CD4-positive, alpha-beta T cell treated with Interferon gamma for 1 hour (primary cell): Measurements from ENCODE around the gene GNA12.
"Not testable (repeated sequence)": the region's sequence is repeated elsewhere in the genome, so short reads cannot be mapped to it uniquely, and the experiment has no call there.

Source experiments
- DNase-seq: peaks from one replicate; pipeline ENCODE4 v3.0.0-alpha.2; 2020

The GNA12 gene

DNA sequence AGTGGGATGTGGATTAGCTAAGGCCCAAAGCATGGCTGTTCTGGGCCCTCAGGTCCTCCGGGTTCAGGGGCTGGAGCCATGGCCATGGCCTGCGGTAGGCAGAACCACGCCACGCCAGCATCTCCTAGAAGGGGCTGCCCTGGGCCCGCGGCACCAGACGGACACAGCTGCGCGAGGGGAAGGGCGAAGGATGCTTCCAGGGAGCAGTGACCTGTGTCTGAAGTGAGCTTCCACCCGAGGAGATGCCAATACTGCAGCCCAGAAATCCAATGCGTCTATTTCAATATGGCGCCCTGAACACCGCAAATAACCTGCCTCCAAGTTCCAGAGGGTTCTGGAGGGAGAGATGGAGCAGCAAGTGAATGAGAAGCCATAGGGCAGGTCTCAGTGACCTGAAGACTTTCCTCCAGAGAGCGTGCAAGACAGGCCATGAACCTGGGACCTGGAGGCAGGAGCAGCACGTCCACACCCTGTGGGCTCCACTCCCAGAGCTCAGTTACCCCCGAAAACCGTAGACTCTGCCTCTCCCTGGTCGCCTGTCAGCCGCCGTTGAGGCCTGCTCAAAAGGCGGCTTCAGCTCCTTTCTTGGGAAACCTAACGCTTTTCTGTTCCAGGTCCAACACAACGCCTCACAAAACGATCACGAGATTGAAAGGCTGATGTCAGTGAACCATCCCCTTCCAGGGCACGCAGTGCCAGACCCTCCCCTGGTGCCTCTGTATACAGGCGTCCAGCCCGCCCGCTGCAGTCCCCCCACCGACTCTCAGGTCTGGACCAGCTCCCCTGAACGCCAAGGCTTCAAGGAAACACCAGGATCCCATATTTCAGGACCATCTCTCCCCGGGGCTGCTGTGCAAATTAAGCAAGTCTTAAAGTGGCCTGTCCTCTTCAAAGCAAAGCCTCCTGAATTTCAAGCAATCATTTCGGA lies 118.7 kb downstream of the GNA12 start:
- no peak for DNase-seq

- DNase-seq, result no peak
These were observed 119.5 kb downstream of the GNA12 start for GRCh38 chr7:2724453-2725177.

- not testable (repeated sequence) for DNase-seq
These were observed 120.1 kb downstream of the GNA12 start for GRCh38 chr7:2724036-2724435.

DNA sequence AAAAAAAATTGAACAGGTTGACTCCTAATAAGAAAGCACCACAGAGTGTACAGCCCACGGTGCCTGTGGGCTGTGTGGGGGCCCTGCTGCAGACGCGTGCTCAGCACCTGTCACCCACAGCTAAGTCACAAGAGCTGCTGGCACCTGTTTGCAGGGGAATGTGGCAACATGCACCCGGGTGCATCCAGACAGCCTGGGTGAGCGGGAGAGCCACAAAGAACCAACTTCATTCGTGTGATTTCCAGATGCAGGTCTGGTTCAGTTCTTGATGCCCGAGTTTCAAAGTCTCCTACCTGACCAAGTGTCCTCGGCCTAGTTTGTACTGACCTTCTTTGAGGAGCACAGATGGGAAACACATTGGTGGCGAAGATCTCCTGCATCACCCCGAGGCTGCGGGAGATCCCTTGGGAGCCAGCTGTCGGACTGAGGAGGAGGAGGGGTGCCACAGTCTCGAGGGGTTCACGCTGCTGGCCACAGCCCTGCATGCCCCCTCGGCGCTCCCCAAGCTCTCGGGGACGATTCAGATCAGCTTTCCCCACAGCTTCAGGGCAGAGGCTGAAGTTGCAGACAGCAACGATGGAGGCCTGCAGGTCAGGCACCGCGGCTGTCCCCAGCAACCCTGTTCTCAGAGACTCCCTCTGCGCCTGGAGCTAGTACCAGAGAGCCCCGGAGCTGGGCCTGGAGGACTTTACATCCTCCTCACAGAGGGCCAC lies 120.8 kb downstream of the GNA12 start:
- no peak for DNase-seq

DNA sequence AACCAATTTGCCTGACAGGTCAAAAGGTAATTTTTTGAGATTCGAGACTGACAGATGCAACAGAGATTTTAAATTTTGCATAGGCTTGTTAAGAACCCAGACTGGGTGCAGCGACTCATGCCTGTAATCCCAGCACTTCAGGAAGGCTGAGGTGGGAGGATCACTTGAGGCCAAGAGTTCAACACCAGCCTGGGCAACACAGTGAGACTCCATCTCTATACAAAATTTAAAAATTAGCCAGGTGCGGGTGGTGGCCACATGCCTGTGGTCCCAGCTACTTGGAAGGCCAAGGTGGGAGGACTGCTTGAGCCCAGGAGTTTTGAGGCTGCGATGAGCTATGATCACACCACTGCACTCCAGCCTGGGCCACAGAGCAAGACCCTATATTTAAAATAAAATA lies 121.5 kb downstream of the GNA12 start:
- no peak for DNase-seq

GRCh38 chr7:2721842-2722241 lies 122.3 kb downstream of the GNA12 start:
- DNase-seq, result no peak

DNA sequence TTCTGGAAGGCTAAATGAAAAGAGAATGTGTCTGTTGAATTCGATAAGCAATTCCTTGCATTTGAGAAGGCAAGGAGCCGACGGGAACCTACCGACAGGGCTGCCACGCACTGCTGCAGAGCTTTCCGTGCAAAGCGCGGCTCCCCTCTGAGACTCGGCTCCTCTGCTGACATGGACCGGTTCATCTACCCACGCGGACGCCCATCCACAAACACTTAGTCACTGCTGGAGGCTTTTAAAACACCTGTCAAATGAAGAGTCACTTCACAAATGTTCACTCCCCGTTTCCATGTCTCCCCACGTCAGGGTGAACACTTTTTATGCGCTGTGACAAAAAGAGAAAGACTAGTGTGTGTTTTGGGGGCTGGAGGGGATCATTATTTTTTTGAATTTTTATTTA lies 124.1 kb downstream of the GNA12 start:
- DNase-seq, result no peak

DNA sequence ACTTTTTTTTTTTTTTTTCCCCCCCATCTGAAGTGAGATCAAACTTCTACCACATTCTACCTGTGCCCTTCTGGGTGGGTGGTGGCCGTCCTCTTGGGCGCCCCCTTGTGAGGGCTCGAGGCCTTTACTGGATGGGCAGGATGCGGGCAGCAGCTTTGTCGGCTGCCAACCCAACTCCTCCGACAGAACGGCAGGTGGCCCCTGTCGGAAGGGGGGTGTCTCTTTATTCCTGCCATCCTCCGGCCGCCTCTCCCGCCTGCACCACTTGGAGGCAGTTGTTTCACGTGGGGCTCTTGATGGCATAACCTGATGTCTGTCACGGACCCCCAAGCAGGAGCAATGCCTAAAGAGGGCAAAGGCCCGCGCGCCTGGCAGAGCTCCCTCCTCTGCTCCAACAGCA lies 125.1 kb downstream of the GNA12 start:
- DNase-seq, result peak; percentile 58

DNA sequence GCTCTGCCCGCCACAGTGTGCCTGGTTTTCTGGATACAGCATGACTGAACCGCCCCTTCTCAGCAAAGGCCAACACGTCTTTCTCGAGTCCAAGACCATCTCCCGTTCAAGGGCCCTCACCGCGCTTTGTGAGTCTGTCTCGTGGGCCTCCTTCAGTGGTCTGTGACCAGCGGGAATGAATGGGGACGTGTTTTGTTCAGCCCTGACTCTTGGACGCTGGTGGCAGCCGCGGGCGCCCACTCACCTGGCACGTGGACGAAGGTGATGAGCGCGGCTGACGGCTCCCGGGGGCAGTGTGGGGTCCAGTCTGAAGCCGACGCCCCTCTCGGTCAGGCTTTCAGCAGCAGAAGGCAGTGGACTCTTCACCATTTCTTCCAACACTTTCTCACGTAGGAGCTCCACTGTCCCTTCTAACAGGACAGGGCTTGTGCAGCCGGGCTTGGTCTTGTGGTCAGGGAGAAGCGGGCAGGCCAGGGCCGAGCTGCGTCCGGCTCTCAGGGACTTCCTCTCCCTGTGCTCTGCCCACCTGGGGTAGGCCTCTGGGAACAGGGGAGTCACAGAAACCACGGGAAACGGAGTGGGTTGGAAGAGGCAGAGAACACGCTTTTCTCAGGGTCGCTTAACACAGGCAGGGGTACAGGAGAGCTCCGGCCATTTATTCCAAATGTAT lies 125.7 kb downstream of the GNA12 start:
- DNase-seq, result no peak

DNA sequence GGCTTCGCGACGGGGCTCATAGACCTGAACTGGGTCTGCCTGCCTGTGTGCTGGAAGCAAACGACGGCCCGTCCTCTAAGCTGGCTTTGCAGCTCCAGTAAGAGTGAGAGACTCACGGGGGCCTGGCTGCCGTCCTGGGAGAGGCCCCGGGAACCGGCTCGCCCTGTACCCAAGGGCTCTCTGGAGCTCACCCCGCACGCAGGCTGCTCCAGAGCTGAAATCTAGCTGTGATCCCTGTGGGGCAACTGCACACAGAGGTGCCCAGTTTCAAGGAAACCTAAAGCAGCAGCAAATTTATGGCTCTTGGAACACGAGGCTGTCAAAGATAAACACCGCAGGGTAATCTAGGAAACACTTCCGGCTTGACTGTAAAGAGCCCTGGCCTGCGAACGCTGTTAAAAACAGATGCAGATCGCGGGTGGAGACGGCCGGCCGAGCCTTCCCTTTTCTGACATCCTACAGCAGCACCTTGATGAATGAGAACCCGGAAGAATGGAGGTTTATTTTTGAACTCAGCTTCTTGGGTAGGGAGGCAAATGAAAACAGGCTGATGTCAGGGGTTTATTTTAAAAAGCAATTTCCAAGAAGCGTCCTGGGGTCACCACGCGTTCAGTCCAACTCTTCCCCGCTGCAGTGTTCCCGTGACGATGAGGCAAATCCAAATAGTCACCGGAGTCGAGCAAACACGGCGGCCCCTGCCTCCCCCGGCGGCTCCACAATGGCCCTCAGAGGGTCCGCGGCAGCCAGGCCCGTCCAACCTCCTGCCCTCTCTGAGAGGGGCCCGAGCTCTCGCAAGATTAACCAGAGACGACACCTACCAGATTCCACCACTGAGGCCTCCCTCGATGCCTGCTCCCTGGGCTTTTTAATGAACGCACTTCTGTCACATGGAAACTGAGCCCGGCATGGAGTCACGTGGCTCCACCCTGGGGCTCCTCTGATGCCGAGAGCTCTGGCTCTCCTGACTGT lies 126.5 kb downstream of the GNA12 start:
- DNase-seq, result peak; percentile 28

DNA sequence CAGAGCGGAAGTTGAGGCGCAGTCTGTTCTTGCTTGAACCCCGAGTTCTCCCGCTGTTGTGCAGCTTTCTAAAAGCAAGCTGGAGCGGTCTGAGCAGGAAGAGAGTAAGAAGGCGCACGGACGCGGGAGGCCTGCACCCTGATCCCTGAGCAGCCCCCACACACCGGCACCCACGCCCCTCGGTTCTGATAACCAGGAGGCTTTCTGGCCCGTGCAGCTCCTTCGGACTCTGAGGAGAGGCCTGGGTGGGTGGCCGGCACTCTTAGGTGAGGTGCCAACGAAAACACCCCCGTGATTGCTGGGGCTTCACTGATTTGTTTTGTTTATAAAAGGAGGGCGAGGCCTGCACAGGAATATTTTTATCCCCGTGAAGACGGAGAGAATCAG lies 127.2 kb downstream of the GNA12 start:
- DNase-seq, result no peak

DNA sequence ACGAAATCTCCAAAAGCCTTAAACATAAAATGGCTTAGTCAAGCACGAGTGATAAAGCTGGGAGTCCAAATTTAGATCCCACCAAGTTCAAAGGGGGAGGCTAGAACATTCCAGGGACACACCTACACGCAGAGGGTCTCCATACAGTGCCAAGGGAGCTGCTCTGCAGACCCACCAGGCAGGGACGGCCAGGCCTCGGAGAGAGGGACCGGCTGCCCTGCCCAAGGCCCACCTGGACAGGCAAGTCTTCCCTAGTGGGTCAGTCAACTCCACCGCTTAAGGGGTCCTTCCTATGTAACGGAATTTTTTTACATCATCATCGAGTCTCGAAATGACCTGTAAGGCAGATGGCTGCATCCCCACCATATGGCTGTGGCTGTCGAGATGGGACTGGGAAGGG lies 127.6 kb downstream of the GNA12 start:
- DNase-seq, result no peak

GRCh38 chr7:2715341-2716231 lies 128.5 kb downstream of the GNA12 start:
- DNase-seq, result peak; percentile 39

GRCh38 chr7:2714636-2715035 lies 129.5 kb downstream of the GNA12 start:
- no peak for DNase-seq

DNA sequence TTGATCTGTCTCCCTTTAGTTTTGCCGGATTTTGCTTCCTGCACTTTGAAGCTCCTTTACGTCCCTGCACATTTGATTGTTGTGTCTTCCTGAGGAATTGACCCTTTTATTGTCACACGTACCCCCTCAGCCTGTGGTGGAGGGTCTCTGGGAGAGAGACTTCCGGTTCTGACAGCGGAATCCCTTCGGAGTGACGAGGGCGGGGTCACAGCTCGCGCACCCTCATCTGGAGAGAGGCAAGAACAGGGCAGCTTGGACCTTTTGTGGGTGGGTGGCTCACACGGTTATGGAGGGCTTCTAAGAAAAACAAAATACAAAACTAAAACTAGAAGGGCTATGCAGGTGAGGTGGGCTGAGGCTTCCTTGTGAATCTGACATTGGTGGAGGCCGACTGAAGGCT lies 130.1 kb downstream of the GNA12 start:
- no peak for DNase-seq

DNA sequence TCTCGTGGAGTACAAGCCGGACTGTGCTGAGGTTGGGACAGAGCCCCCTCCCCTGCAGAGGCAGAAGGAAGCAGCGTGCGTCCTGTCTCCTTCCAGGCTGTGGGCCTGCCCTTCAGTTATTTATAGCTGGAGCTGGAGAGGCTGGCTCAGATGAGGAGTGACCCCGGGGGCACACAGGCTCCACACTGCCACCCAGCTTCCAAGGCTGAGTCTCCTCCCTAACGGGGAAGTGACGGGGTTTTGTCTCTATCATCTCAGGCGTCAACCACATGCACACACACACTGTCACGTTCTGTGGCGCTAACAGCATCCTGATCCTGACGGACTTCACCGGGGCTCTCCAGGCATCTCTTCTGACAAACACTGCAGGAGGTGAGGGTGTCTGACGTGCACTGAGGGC lies 130.7 kb downstream of the GNA12 start:
- no peak for DNase-seq

DNA sequence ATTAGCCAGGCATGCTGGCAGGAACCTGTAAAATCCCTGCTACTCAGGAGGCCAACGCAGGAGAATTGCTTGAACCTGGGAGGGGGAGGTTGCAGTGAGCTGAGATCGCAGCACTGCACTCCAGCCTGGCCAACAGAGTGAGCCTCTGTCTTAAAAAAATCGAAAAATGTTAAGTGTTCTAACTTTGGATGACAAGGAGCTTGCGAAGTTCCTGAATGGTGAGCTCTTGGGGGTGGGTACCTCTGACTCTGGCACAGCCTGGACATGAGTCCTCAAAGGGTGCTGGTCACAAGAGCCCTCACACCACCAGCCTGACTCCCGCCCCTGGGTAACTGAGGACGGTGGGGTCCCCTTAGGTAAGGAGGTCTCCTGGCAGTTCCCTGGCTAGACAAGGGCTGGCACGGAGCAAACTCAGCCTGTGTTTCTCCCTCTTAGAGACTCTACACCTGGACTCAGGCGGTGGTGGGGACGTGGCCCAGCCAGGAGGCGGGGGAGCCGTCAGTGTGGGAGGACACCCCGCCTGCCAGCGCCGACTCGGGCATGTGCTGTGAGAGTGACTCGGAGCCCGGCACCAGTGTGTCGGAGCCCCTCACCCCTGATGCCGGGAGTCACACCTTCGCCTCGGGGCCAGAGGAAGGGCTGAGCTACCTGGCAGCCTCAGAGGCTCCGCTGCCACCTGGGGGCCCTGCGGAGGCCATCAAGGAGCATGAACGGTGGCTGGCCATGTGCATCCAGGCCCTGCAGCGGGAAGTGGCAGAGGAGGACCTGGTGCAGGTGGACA lies 132.0 kb downstream of the GNA12 start:
- no peak for DNase-seq

- DNase-seq, result peak; percentile 41
These were observed 133.1 kb downstream of the GNA12 start for GRCh38 chr7:2710901-2711551.

DNA sequence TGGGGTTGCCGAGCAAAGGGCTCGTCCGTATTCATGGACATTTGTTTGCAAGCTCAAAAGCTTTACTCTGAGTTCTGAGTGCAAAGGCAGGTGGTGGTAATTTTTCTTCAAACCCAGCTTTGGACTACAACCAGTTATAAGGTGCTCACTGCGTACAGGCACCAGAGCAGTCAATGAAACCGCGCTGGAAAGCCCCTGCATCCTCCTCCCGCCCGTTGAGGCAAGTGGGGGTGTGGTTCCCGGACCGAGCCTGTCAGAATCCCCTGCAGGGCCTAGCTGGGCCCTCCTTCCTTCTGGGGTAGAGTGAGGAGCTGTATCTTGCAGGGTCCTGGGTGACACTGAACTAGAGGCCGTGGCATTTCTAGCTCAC lies 133.8 kb downstream of the GNA12 start:
- peak; percentile 59 for DNase-seq
